Erythroblast (primary cell): ENCODE data around the gene ARHGAP6.

Experiments
- GATA1 ChIP-seq: IDR thresholded peaks from 2 replicates; pipeline ENCODE4 v1.6.1; 2011; ENCODE audit warnings: low read depth, mild to moderate bottlenecking, control low read depth, low read length, moderate library complexity
- POLR2A ChIP-seq: IDR thresholded peaks from 2 replicates; pipeline ENCODE4 v1.6.1; 2011; ENCODE audit warnings: mild to moderate bottlenecking, low read length

- no peak for TF ChIP-seq GATA1
- TF ChIP-seq POLR2A, result no peak
These were observed 88.1 kb downstream of the ARHGAP6 start for GRCh38 chrX:11577603-11578002.
